ENCODE data around the gene ARRB1. TPM values are rescaled to one million over a fixed set of nuclear protein-coding genes. Genes with fewer than 3 reads are reported as not detected.

Gene ARRB1
- total RNA-seq, 1 donor from 2014 or later: 1.0 TPM

DNA sequence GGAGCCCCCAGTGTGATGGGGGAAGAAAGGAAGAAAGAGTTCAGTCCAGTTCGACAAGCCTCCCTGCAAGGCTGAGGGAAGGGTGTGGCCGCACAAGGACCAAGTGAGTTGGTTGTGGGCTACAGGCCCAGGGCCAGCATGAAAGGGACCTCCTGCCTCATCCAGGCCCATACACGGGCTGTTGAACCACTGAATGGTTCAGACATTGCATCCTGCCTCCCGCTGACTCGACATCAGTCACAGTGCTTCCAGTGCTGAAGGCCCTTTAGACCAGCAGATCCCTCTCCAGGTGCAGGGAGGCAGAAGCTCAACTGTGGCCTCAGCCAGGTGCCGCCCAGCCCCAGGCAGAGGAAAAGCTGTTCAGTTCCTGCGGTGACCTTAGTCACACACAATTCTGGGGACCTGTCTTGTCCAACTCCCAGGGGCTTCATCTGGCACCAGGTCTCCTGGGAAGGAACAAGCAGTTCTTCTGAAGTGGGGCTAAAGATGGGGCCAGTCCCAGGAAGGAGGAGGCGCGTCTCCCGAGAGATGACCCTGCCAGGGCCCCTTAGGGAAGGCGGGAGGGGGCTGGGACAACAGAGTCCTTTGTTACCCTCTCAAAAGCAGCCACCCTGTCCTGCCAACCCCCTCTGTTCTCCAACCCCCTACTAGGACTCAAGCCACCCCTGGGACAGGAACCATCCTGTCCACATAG is 6.6 kb downstream of the ARRB1 start:
- Histone ChIP-seq H3K9me3 (ENCODE audit: low read depth) (no peaks in the 10 kb centered on the region), H3K79me2 (ENCODE audit: low read depth) (no peaks in the 10 kb centered on the region), H3K4me1 (peaks cover 27% of the 10 kb centered on the region), H3K36me3 (no peaks in the 10 kb centered on the region), H3K27me3 (no peaks in the 10 kb centered on the region), H3F3A (ENCODE audit: low read depth) (peaks cover 19% of the 10 kb centered on the region), H4K20me1 (ENCODE audit: low read depth) (no peaks in the 10 kb centered on the region), H2AFZ (replicated peaks) (no peak overlapping the region), H3K4me3 (no peak overlapping the region), H3K27ac (no peak overlapping the region), H3K9ac (no peak overlapping the region), H3K4me2 (no peak overlapping the region)
- no peak overlapping the region for H3K27ac Mint-ChIP-seq
- no peak overlapping the region for H3K4me3 Mint-ChIP-seq
- H3K9me3 Mint-ChIP-seq: no peaks in the 10 kb centered on the region
- no peaks in the 10 kb centered on the region for H3K36me3 Mint-ChIP-seq
- DNase-seq (ENCODE audit: low spot score): no peak
- peaks cover 50% of the 10 kb centered on the region for H3K4me1 Mint-ChIP-seq
- TF ChIP-seq EZH2 (IDR thresholded peaks at IDR 0.05) (no peak), EZH2phosphoT487 (IDR thresholded peaks at IDR 0.05) (no peak)
- TF ChIP-seq, protein P1, sequence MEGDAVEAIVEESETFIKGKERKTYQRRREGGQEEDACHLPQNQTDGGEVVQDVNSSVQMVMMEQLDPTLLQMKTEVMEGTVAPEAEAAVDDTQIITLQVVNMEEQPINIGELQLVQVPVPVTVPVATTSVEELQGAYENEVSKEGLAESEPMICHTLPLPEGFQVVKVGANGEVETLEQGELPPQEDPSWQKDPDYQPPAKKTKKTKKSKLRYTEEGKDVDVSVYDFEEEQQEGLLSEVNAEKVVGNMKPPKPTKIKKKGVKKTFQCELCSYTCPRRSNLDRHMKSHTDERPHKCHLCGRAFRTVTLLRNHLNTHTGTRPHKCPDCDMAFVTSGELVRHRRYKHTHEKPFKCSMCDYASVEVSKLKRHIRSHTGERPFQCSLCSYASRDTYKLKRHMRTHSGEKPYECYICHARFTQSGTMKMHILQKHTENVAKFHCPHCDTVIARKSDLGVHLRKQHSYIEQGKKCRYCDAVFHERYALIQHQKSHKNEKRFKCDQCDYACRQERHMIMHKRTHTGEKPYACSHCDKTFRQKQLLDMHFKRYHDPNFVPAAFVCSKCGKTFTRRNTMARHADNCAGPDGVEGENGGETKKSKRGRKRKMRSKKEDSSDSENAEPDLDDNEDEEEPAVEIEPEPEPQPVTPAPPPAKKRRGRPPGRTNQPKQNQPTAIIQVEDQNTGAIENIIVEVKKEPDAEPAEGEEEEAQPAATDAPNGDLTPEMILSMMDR (IDR thresholded peaks at IDR 0.05): no peak
- H3K27me3 Mint-ChIP-seq (ENCODE audit: insufficient read depth, low read depth): peaks cover 2% of the 10 kb centered on the region

DNA sequence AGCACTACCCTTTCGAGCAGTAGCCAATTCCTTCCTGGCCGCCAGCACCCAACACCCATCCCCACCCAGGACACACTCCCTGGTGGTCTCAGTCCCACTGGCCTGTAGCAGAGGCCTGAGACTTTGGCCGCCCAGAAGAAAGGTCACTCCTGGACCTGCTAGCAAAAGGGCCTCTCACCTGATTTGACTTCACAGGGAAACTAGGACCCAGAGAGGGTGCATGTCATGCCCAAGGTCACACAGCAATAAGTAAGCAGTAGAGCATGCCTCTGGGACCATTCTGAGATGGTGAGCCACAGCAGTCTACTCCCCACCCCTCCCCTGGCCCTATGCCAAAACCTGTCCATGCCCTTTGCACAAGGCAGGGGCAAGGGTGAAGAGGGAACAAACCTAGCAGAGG is 7.3 kb downstream of the ARRB1 start:
- Histone ChIP-seq H3K4me2 (no peak overlapping the region), H4K20me1 (ENCODE audit: low read depth) (no peaks in the 10 kb centered on the region), H2AFZ (replicated peaks) (no peak overlapping the region), H3K9ac (no peak overlapping the region), H3F3A (ENCODE audit: low read depth) (peaks cover 17% of the 10 kb centered on the region), H3K36me3 (no peaks in the 10 kb centered on the region), H3K79me2 (ENCODE audit: low read depth) (no peaks in the 10 kb centered on the region), H3K27me3 (no peaks in the 10 kb centered on the region), H3K4me3 (no peak overlapping the region), H3K9me3 (ENCODE audit: low read depth) (no peaks in the 10 kb centered on the region), H3K27ac (no peak overlapping the region), H3K4me1 (peaks cover 24% of the 10 kb centered on the region)
- Mint-ChIP-seq H3K27me3 (ENCODE audit: insufficient read depth, low read depth) (peaks cover 2% of the 10 kb centered on the region), H3K4me1 (peaks cover 50% of the 10 kb centered on the region), H3K27ac (no peak overlapping the region), H3K9me3 (no peaks in the 10 kb centered on the region), H3K4me3 (no peak overlapping the region), H3K36me3 (no peaks in the 10 kb centered on the region)
- TF ChIP-seq, protein P1 (IDR thresholded peaks at IDR 0.05): no peak
- no peak for TF ChIP-seq EZH2phosphoT487 (IDR thresholded peaks at IDR 0.05)
- no peak for TF ChIP-seq EZH2 (IDR thresholded peaks at IDR 0.05)
- DNase-seq (ENCODE audit: low spot score): no peak

DNA sequence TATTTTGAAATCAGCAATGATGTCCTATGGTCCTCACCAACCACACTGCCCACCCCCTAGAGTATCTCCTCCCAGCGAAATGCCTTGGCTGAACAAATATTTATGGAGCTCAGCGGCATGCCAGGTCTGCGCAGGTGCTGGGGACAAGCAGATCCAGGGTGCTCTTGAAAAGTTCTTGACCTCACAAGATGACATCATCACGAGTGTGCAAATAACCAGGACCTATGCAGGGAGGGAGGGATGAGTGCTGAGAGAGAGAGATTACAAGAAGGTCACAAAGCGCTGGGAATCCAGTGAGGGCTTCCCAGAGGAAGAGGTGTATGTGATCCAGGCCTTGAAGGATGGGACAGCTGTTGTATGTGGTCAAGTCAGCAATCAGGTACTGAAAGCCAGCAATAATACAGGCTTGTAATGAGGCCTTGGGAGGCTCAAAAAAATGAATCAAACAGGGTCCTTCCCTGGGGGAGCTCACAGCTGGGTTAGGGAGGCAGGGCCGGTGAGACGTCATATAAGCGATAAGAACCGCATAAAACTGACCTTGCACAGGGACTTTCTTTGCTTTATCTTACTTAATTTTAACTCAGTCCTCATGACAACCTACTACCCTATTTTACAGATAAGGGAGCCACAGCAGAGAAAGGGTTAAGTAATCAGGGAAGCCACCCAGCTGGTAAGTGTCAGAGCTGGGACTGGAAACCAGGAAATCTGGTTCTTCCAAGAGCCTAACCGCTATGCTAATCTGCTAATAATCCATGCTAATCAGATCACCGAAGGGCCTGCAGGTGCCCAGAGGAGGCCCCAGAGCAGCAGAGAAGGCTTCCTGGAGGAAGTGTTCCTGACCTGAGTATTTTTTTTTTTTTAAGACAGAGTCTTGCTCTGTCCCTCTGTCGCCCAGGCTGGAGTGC is 8.2 kb downstream of the ARRB1 start:
- Mint-ChIP-seq H3K27ac (peak overlapping the region; percentile 80), H3K4me3 (no peak overlapping the region), H3K27me3 (ENCODE audit: insufficient read depth, low read depth) (peaks cover 2% of the 10 kb centered on the region), H3K4me1 (peaks cover 50% of the 10 kb centered on the region), H3K9me3 (no peaks in the 10 kb centered on the region), H3K36me3 (no peaks in the 10 kb centered on the region)
- Histone ChIP-seq H3K4me2 (no peak overlapping the region), H3K79me2 (ENCODE audit: low read depth) (no peaks in the 10 kb centered on the region), H3K4me3 (no peak overlapping the region), H3K27me3 (no peaks in the 10 kb centered on the region), H3K36me3 (no peaks in the 10 kb centered on the region), H3K9me3 (ENCODE audit: low read depth) (no peaks in the 10 kb centered on the region), H2AFZ (replicated peaks) (no peak overlapping the region), H4K20me1 (ENCODE audit: low read depth) (no peaks in the 10 kb centered on the region), H3F3A (ENCODE audit: low read depth) (peaks cover 17% of the 10 kb centered on the region), H3K27ac (no peak overlapping the region), H3K4me1 (peaks cover 19% of the 10 kb centered on the region), H3K9ac (no peak overlapping the region)
- TF ChIP-seq, protein P1 (IDR thresholded peaks at IDR 0.05): no peak
- TF ChIP-seq EZH2phosphoT487 (IDR thresholded peaks at IDR 0.05) (no peak), EZH2 (IDR thresholded peaks at IDR 0.05) (no peak)
- DNase-seq (ENCODE audit: low spot score): peak; percentile 53

Data from neural progenitor cell (in vitro differentiated cells).